ENCODE results near the gene KCND2.
"Not testable (repeated sequence)": the region's sequence is repeated elsewhere in the genome, so short reads cannot be mapped to it uniquely, and the experiment has no call there.

The KCND2 gene

DNA sequence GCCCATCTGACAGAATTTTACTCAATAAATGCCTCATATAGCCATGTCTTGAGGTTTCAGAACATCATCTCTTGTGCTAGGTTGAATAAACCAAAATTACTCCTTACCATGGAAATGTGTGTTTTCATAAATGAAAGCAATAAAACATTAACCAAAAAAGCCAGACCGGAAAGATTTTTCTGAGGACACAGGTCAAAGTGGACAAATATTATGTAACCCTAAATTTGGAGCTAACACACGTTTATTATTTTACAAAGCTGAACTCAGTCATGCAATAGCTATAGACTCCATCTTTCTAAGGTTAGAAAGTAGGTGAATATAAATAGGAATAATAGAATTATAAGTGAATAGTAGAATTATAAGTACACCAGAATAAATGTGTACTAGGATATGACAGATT, 315.9 kb downstream of the KCND2 start:
- no peak for DNase-seq

DNA sequence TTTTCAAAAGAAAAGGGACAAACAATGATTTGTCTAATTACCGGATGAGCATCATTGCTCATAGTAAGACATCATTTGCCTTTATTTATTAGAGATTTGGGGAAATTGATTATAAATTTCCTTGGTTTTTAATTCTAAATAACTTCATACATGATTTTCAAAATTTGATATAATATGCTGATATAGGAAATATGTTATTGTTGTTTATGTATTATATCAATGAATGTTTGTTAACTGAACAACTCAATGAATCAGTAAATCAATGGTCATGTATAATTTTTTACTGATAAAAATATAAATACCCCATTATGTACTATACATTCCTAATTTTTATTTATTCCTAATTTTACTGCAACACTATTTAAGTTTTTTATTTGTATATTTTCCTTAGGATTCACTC, 327.6 kb downstream of the KCND2 start:
- DNase-seq, result no peak

DNA sequence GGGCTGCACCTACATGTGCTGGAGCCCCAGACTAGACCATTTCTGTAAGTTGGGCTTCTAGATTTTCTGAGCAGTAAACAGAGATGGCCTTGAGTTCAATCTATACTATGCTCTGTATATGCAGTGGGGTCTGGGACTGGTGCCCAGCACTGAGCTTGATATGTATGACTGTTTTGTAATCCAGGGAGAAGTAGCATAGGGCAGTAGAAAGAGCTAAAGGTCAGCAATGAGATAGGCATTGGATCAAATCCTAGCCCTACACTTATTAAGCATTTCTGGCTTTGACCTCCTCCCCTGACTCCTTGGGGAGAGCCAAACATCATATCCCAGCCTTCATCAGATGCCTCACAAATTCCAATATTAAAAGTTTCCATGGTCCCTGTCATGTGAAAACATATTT, 330.4 kb downstream of the KCND2 start:
- no peak for DNase-seq

DNA sequence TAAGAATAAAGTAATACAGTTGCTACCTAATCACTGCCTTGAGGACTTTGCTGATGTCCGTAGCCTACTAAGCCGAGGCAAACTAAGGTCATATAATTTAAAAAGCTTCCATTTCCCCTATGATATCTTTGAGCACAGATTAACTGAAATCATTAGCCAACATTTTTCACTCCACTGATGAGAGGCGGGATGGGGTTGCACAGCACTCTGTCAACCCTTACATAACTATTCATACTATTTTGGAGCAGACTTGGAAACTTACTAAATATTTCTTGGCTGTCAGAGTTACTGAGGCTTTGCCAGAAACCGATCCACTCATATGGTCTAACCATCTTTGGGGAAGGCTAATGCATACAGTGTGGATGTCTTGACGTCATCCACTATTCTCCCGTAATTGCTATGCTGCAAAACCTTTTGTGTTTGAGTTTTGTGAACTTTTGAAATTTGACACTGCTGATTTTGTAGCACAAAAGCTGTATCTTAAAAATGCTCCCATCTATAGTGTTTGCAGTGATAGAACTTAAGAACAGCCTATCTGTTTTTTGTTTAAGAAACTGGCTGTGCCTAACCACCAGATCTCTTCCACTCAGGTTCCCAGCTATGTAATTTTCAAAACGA, 336.3 kb downstream of the KCND2 start:
- peak; percentile 0 for DNase-seq

DNA sequence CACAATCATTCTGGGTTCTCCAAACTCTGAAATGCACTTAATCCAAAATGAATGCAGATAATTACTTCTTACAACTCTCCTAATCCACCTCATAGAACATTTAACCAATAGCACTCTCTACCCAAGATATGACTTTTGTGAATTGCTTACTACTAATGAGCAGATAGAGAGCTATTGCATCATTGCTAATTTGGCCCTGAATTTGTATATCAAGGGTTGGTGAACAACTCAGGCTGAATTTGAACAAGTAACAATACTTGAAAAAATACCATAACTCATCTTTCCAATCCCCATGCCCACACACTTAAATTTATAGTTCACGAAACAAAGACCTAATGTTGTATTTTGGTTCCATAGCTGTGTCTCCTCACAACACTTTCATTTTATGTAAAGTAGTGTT, 339.0 kb downstream of the KCND2 start:
- no peak for DNase-seq

DNA sequence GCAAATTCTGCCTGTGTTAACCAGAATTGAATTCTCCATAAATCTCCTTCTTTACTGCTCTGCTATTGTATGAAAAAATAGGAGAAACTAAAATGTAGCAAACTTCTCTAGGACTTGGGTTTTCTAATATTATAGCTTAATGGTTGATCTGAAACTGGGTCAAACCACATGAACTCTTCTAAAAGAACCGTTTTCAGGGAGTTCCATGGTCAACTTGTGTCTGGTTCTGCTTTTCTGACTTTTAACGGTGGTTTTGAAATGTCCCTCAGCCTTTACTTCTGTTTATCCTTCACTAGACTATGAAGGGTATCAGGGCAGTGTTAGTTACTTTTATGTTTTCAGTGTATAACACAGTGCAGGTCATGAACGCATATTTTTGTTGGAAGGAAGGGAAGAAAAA, 342.7 kb downstream of the KCND2 start:
- no peak for DNase-seq

DNA sequence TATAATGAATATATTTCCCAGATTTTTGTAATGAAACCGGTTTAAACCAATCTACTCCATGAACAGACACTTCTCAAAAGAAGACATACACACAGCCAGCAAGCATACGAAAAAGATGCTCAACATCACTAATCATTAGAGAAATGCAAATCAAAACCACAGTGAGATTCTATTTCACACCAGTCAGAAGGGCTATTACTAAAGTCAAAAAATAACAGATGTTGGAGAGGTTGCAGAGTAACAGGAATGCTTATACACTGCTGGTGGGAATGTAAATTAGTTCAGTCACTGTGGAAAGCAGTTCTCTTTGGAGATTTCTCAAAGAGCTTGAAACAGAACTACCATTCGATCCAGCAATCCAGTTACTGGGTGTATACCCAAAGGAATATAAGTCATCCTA, 344.3 kb downstream of the KCND2 start:
- no peak for DNase-seq

DNA sequence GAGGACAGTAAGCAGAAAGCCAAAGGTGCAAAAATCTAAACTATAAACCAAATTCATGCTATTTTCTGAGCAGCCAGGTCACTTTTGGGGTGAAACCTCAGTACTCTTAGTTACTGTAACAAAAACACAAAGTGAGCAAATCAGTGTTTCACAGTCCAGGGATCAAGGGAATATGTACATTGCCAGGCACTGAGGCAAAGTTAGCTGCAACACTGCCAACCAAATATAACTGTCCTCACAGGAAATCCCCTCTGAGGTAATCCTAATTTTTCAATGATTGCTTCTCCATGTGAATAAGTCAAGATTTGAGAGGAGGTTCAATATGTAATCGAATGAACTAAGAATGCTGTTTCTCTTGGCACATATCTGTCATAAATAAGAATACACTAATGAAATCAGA, 355.3 kb downstream of the KCND2 start:
- DNase-seq, result no peak

DNA sequence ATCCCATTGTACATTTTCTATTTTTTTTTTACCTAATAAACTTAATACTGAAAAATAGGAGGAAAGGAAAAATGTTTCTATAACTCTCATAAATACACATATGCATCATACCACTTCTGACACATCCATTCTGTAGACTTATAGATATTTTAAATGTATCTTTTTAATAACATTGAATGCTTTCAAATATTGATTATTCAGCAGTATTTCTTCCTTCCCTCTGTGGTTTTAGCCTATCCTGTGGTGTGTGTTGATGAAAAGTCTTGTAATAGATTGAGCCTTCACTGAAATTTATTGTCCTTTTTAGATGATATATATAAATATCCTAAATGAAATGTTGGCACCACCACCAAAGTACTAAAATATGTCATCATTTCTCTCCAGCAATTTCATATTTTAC, 366.9 kb downstream of the KCND2 start:
- DNase-seq, result no peak

DNA sequence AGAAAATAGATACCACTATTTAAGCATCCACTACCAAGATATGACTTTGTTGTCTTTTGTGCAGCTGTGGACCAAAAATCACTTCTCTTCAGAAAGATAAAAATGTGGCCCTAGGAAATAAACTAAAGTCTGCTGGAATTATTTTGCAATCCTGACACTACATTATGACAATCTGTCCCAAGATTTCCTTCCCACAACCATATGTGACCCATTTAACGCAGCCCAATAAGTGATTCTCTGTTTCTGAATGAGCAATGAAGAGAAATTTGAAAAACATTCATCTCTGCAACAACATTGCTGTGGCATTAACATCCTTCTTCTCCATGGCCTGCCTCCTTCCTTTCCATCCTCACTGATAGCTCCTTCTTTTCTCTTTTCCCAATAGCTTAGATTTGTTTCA, 373.0 kb downstream of the KCND2 start:
- DNase-seq, result no peak

DNA sequence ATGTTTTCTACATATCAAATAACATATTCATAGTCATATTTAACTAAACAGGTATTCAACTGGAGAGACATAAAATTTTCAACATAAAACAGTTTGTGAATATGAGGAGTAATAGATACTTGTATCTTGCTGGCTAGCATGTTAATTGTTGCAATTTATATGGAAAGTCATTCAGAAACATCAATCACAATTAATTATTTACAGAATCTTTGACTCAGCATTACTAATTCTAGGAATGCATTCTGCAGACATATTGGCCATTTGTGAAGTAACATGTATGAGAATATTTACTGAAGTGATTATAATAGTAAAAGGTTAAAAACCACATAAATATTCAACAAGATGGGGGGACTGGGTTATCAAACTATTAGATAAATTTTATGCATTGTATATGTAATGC, 381.3 kb downstream of the KCND2 start:
- DNase-seq, result no peak

DNA sequence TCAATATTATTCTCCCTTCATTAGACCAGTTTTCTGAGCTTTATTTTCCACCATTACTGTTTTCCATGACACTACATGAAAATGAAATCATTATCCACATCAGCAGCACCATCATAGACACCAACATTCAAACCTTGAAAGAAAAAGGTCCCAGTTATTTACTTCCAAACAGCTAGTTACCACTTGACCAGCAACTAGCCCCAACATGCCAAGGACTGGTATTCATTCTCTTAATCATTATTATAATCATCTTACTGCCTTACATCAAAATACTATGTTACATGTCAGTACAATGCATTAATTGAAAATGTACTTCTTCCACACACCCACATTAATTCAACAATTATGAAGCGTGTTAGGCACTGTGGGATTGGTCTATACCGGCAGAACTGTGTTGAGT, 385.5 kb downstream of the KCND2 start:
- no peak for DNase-seq

DNA sequence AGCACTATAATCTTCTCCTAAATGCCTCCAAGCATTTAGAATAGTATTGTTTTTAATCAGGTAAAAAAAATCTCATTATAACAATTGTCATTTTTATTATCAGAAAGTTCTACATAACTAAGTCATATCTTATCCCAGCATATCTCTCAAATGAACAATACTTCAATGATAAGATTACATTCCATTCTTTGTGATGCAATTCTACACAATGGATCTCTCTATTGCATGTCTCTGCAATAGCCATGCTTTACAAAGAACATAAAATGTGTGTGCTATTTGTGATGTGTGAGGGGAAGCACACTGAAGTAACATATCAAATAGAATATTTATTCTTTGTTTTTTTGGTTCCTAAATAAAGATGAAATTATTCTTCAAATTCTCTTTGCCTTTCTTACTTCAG, 389.3 kb downstream of the KCND2 start:
- DNase-seq, result no peak

DNA sequence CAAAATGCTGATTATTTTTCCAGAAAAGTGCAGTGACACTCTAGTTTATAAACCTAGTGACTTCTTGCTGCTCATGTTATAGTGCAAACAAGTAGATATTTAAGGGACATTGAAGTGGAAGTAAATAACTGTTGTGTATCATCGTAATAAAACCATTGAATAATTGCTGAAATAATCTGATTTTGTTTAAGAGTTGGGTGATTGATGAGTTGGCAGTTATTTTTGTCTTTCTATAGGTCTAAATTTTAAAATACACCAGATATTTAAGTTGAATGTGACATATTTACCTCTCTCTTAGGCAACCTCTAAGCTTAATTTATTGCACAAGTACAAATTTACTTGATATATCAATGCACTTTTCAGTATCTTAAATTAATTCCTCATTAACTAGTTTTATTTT, 392.1 kb downstream of the KCND2 start:
- no peak for DNase-seq

DNA sequence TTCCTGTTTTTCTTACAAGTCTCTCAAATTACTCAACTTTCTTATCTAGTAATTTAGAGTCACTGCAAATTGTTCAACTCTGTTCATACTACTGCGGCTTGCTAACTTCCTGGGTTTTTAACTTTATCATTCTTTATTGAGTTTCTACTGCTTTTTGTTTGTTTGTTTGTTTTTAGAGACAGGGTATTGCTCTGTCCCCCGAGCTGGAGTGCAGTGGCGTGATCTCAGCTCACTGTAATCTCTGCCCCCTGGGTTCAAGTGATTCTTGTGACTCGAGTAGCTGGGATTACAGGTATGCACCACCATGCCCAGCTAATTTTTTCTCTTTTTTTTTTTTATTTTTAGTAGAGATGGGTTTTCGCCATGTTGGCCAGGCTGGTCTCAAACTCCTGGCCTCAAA, 402.1 kb downstream of the KCND2 start:
- DNase-seq, result no peak

DNA sequence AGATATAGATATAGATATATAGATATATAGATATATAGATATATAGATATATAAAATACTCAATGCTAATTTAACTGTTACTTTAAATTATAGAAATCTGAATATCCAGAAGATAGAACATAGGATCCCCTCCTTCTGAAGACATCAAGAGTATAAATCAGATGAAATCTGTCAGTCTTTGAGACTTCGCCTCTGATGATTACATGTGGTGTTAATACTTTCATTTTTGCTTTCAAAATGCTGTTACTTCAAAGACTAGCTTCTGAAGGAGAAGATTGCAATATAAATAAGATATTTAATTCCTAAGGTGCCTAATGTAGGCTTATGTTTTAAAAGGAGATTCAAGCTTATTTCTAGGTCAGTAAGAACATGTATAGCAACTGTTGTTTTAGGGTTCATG, 404.6 kb downstream of the KCND2 start:
- DNase-seq, result no peak

DNA sequence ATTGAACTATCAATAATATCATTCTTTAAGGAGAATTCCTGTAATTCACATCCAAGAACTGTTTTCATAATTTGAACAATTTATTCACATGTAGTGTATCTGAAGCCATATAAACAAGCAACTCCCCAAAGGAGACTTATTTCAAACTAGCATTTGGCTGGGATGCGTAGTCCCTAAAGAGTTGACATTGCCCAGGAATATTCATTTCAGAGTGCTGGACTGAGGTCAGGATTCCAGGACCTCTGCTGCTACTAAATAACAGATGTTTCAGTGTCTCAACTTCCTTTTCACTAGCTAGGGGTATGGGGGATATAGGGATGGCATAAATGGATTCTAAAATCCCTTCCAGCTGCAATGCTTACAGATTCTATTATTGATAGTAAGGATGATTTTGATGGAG, 408.0 kb downstream of the KCND2 start:
- no peak for DNase-seq

DNA sequence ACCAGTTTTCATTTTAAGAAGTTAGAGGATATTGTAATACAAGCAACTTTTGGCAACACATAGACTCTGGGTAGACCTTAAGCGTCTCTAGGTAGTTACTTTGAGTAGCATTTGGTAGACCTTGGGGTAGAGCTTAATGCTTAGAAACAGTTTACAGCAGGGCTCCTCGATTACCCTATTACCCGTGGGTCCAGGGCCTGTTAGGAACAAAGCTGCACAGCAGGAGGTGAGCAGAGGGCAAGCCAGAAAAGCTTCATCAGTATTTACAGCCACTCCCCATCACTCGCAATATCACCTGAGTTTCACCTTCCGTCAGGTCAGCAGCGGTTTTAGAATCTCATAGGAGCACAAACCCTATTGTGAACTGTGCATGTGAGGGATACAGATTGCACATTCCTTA, 411.5 kb downstream of the KCND2 start:
- DNase-seq, result no peak

DNA sequence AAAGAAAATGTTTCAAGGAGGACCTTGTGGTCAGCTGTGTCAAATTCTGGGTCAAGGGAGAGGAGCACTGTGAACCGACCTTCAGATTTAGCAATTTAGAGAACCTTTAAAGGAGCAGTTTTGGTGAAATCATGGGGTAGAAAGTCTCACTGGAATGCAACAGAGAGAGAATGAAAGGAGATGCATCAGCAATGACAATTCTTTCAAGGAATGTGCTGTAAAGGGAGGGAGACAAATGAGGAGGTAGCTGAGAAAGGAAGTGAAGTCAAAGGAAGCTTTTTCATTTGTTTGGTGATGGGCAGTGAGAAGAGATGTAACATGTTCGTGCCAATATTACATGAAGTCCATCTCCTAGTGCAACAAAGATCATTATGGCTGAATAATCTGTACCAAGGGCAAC, 418.9 kb downstream of the KCND2 start:
- no peak for DNase-seq

DNA sequence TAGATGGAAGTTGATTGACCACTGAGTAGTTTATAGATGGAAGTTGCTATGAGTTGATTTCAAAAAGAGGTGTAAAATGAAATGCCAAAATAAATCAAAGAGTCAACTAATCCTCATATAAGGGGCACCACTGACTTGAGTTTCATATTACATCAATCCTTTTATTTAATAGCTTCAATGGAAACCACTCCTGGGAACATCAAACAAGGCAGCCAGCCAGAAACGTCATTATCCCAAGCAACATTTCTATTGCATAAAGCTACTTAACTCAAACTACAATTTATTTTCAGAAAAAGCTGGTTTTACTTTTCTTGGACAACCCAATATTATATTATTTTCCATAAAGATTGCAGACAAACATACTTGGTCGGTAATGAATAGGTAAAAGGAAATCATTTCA, 422.9 kb downstream of the KCND2 start:
- DNase-seq, result no peak

DNA sequence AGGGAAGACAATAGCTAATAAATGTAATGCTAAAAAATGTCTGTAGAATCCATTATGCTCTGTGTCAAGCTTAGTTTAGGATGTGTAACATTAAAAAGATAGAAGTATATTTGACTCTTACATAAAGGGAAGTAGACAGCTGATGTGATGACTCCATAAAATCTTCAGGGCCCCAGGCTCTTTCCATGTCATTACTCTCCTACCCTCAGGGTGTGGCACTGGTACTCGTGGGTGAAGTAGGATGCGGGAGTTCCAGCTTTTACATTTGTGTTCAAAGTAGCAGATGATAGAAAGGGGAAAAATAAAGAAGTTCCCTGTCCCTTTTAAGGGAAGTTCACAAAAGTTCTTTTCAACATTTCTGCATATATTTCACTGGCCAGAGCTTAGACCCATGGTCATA, 427.8 kb downstream of the KCND2 start:
- no peak for DNase-seq

DNA sequence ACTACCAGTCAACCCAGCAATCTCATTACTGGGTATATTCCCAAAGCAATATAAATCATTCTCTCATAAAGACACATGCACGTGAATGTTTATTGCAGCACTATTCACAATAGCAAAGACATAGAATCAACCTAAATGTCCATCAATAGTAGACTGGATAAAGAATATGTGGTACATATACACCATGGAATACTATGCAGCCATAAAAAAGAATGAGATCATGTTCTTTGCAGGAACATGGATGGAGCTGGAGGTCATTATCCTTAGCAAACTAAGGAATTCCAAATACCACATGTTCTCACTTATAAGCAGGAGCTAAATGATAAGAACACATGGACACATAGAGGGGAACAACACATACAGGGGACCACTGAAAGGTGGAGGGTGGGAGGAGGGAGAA, 429.4 kb downstream of the KCND2 start:
- not testable (repeated sequence) for DNase-seq

DNA sequence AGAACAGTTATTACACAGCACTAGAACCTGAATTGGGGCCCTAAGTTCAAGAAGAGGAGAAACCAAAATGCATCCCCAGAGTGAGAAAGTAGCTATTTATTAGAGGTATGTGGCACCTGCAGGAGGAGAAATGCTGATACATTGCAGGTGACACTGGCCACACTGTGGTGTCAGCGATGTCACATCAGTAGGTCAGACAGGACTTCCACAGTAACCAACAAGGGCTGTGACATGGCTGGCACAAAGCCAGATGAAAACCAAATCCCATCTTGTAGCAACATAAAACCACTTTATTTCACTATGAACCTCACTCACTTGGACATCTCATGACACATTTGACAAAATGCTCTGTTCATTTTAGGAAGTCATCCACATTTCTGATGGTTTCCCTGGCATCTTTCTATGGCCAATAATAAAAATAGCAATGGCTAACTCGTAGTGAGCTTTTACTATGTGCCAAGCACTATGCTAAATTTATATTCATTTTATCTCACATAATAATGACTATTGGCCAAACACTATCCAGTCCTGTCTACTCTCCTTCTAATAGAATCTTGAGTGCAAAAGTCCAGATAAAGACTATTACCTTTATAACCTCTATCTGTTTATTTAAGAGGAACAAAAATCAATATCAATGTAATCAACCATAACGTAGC, 430.7 kb downstream of the KCND2 start:
- DNase-seq, result no peak

DNA sequence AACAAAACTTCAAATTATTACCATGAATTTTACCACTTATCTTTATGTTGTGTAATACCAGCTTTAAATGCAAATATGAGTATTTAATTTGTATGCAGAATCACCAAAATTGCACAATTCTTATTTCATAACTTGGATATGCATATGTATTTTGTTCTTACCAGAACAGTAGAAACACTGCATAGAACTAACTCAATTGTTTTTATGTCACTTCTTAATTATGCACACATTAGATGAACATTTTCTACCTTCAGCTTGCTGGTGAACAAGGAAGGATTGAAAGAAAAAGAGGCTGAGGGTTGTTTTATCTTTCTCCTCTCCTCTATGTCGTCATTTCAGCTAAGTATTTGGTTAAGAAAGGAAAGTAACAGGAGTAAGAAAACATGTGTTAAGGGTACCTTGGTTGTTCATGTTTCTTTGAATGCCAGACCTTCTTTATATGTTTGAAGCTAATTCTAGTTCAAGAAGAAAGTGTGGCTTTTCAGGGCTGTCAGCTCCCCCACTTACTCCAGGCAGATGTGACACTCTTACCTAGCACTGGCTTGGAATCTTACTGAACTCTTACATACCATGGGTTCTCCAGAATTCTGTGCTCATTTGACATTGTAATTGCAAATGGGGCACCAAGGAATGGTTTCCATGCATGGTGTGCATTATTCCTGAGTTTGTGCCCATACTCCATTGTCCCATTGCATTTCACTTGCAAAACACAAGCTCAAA, 436.4 kb downstream of the KCND2 start:
- no peak for DNase-seq

DNA sequence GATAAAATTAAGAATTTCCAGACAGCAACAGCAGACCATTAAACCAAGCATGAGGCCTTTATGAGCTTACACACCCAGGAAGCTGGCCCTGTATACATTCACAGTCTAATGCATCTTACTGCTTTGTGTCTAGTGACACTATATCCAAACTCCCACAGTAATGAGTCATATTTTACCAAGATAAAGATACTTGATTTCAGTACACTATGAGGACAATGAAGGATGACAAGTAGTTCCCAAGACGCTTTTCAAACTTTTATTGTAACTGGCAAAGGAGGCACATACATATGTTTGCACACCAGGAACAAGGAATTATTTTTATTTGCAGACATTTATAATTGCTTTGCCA, 437.0 kb downstream of the KCND2 start:
- DNase-seq, result no peak

All from COR-L47 (cell line).